RWPE1 (cell line): ENCODE results near the gene PARL.
"Not testable (repeated sequence)": the region's sequence is repeated elsewhere in the genome, so short reads cannot be mapped to it uniquely, and the experiment has no call there.

Source experiments
- CTCF ChIA-PET: fragments of 350-600 bp; sonication (Branson Sonifier 250); formaldehyde crosslinking; extraction: SDS; loops from one replicate; lab custom pipeline; 2021; lab: Yijun Ruan, JAX
- POLR2A ChIA-PET: fragments of 400-600 bp; formaldehyde crosslinking; extraction: SDS; loops from one replicate; lab custom pipeline; 2020; ENCODE audit warnings: antibody characterized with exemption; ENCODE audit not compliant: low non-redundant PET; lab: Yijun Ruan, JAX
- DNase-seq: peaks from one replicate; pipeline ENCODE4 v3.0.0; 2012; ENCODE audit warnings: low spot score
- H3K27ac ChIP-seq: fragments of 450-650 bp; 2 replicates; pipeline ENCODE4 v1.5.1; 2017
- TF ChIP-seq, protein P1 (sequence below): fragments of 450-650 bp; conservative IDR thresholded peaks from 2 replicates; pipeline ENCODE4 v1.5.1; 2017; ENCODE audit warnings: low read depth, mild to moderate bottlenecking

PARL gene

DNA sequence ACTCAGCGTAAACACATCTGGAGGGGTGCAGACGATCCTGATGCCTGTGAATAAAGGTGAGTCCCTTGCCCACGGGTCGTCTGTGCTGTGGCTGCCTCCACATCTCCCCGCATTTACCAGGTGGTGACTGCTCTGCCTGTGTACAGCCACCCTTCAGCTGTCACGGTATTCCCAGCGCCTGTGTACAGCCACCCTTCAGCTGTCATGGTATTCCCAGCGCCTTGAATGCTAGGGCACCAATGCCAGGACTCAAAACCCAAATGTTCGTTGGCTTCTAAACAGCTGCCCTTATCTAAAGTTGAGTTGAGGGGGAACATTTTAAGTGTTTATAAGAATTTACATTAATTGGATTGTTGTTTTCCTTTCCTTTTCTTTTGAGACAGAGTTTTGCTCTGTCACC lies 86.7 kb downstream of the PARL start:
- TF ChIP-seq, protein P1, sequence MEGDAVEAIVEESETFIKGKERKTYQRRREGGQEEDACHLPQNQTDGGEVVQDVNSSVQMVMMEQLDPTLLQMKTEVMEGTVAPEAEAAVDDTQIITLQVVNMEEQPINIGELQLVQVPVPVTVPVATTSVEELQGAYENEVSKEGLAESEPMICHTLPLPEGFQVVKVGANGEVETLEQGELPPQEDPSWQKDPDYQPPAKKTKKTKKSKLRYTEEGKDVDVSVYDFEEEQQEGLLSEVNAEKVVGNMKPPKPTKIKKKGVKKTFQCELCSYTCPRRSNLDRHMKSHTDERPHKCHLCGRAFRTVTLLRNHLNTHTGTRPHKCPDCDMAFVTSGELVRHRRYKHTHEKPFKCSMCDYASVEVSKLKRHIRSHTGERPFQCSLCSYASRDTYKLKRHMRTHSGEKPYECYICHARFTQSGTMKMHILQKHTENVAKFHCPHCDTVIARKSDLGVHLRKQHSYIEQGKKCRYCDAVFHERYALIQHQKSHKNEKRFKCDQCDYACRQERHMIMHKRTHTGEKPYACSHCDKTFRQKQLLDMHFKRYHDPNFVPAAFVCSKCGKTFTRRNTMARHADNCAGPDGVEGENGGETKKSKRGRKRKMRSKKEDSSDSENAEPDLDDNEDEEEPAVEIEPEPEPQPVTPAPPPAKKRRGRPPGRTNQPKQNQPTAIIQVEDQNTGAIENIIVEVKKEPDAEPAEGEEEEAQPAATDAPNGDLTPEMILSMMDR: no peak
- CTCF ChIA-PET: interaction anchor here (0.6 kb wide), 2 partner anchors 348 to 888 kb away, joined by 3 to 4 read pairs; no protein-coding TSS in a partner anchor
- no peak for DNase-seq
- POLR2A ChIA-PET: no interaction called here
- no peak overlapping the region for H3K27ac ChIP-seq

DNA sequence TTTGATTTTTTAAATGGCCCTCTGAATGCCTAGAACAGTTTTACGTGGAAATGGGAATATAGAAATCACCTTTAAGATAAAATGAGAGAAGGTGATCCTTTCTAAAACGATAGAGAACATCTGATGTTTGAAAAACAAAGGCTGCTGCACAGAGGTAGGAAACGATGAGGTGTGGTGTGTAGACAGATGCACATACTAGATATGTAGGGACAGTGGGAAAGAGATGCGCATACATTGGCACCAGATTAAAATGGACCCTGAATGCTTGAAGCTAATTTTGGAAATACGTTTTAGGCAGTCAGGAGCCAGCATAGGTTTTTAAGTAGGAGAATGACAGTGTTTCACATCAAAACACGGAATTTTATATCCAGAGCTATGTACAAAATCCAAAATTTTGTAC lies 88.3 kb downstream of the PARL start:
- ChIA-PET POLR2A (no interaction called here), CTCF (no interaction called here)
- TF ChIP-seq, protein P1: no peak
- H3K27ac ChIP-seq: no peak overlapping the region
- no peak for DNase-seq

DNA sequence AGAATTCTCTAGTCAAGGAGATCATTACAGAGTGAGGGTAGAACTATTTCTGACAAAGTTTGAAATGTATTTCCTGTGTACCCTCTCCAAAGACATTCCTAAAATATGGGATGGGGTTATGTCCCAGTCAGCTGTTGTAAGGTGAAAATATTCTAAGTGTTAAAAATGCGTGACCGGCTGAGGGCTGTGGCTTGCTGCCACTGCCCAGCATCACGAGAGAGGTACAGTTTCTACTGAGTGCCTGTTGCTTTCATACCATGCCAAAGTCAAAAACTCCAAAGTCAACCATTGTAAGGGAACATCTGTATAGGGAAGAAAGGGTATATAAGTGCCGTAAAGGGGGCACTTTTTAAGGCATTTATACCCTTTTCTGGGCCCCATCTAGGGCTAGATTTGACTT lies 90.2 kb downstream of the PARL start:
- ChIA-PET POLR2A (no interaction called here), CTCF (interaction anchor here (0.6 kb wide), 1 partner anchor 202 kb away, joined by 3 read pairs; no protein-coding TSS in a partner anchor)
- H3K27ac ChIP-seq: no peak overlapping the region
- no peak for DNase-seq
- TF ChIP-seq, protein P1: no peak

DNA sequence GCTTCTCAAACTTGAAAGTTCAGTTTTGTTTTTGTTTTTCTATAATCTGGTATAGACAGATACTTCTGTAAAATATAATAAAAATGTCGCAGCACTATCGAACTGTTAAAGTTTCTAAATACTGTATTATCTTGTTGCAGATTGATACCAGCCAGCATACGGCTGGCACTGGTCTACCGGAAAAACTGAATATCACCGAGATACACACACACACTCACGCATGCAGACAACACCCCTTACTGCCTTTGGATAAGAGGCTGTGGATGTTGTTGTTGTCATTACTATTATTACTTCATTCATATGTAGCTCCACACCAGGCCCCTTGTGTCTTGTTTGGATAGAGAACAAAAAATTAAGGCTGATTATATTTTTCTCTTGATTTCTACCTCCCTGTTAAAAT lies 91.7 kb downstream of the PARL start:
- CTCF ChIA-PET: no interaction called here
- TF ChIP-seq, protein P1: no peak

DNA sequence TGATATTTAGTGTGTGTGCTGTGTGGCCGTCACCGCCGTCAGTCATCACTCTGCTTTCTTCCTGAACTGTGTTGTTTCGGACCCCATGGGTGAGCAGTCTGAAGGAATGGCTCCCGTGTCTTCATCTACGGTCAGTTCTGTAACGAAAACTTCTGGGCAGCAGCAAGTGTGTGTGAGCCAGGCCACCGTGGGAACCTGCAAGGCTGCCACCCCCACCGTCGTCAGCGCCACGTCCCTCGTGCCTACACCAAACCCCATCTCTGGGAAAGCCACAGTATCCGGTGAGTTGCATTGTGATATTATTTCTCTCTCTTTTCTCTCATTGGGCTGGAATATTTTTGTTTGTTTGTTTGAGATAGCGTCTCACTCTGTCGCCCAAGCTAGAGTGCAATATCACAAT lies 94.0 kb downstream of the PARL start:
- DNase-seq: no peak
- POLR2A ChIA-PET: no interaction called here
- no peak overlapping the region for H3K27ac ChIP-seq
- CTCF ChIA-PET: no interaction called here
- TF ChIP-seq, protein P1: no peak

More for the DNA sequence above, 91.7 kb downstream of the PARL start:
- POLR2A ChIA-PET: no interaction called here
- DNase-seq: no peak
- H3K27ac ChIP-seq: no peak overlapping the region

DNA sequence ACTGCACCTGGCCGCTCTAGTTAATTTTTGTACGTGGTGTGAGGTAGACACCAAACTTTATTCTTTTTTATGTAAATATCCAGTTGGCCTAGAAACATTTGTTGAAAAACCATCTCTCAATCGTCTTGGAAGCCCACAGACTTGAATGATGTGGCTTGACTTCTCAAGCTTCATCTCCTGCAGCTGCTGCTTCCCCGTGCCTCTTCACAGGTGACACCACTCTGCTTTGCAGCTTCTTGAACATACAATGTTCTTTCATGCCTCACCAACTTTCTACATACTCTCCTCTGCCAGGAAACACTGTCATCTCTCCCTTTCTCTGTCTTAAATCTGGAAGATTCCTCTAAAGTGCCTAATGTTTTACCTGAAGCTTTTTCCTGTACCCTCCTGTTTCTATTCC lies 94.9 kb downstream of the PARL start:
- H3K27ac ChIP-seq: no peak overlapping the region
- TF ChIP-seq, protein P1: no peak
- ChIA-PET CTCF (interaction anchor here (1.0 to 1.4 kb wide), 2 partner anchors 10 to 23 kb away, joined by 4 read pairs; no protein-coding TSS in a partner anchor), POLR2A (no interaction called here)
- DNase-seq: no peak

DNA sequence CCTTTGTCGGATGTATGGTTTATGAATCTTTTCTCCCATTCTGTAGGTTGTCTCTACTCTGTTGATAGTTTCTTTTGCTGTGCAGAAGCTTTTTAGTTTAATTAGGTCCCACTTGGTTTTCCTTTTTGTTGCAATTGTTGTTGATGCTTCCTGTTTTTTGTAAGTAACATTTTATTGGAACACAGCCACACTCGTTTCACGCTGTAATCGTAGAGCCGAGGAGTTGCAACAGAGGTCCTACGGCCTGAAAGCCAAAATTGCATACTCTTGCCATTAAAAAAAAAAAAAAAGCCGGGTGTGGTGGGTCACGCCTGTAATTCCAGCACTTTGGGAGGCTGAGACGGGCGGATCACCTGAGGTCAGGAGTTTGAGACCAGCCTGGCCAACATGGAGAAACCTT lies 100.2 kb downstream of the PARL start:
- DNase-seq, POLR2A ChIA-PET, CTCF ChIA-PET, H3K27ac ChIP-seq: not testable (repeated sequence)
